HG02938 (cell line): ENCODE results near the gene FGD4.
A peak's percentile ranks its signal among the peaks of the same experiment; 100 is the strongest.

Experiments used
- ATAC-seq: cut with Tn5 transposase; IDR thresholded peaks from one replicate; pipeline ENCODE4 v1.9.1; 2021; ENCODE audit warnings: mild to moderate bottlenecking, moderate library complexity; ENCODE audit not compliant: unreplicated experiment

FGD4 gene

DNA sequence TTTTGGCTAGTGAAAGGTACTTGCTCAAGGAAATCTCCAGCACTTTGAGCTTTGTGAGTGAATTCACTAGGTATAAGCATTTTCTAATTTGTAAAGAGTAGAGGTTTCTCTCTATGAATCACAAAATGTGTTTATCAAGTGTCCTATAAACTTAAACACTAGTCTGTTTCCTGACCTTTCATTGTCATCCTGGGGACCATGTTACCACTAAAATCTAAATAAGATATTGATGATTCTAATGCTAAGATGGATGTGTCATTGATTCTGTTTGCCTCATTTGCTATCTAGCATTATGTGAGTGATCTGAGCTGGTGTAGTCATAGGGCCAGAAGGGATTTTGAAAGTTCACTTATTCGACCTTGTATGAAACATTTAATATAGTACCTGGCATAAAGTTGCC, 199.3 kb downstream of the FGD4 start:
- no peak for ATAC-seq

DNA sequence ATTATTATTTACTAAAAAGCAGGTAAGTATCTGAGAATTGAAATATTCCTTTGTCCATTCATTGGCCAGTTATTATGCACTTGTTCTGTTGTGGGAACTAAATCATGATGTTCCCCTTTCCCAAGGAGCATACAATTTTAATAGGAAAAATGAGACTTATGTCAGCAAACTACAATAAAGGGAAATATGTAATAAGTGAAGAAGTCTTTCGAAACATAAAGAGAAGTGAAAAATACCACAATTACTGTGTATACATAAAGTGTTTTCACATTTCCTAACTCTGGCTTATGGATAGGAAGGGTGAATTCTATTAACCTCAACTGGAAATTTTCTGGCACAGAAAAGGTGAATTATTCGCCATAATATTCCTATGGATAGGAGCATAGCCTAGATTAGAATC, 201.3 kb downstream of the FGD4 start:
- ATAC-seq = no peak

DNA sequence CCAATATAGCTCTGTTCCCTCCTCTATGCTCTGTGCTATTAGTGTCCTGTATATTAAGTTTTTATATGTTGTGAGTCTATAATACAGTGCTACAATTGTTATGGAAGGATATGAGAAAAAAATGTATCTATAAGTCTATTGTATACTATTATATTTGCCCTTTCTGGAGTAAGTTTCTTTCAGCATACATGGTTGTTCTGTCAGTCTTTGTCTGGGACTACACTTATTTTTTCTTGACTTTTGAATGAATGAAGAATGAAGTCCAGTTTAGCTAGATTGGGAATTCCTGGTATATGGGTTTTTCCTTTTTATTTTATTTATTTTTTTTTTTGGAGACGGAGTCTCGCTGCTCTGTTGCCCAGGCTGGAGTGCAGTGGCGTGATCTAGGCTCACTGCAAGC, 203.7 kb downstream of the FGD4 start:
- ATAC-seq = no peak

DNA sequence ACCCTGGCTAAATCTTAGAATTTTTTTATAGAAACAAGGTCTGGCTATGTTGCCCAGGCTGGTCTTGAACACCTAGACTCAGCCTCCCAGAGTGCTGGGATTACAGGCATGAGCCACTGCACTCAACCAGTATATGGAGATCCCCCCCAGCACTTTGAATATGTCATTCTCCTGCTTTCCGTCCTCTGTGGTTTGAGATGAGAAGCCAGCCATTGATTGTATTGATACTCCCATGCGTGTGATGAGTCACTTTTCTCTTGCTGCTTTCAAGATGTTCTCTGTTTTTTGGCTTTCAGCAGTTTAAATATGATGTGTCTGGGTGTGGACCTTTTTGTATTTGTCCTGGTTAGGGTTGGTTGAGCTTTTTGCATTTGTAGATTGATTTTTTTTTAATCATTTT, 204.5 kb downstream of the FGD4 start:
- ATAC-seq = peak; percentile 90

DNA sequence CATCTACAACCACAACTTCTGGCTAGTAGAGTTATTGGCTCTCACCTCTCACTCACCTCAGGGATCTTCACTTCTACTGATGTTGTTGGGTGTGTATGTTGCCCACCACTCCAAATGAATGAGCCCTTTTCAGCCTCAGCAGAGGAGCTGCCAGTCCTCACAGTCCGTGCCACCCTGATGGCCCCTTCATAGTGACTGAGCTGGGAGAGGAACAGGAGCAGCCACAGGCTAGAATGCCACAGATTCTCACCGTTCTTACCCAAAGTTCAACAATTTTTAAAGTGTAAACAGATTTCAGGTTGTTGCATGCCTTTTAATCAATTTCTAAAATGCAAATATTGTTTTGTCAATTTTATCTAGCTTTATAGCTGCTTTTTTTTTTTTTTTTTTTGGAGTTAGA, 205.2 kb downstream of the FGD4 start:
- ATAC-seq = no peak

DNA sequence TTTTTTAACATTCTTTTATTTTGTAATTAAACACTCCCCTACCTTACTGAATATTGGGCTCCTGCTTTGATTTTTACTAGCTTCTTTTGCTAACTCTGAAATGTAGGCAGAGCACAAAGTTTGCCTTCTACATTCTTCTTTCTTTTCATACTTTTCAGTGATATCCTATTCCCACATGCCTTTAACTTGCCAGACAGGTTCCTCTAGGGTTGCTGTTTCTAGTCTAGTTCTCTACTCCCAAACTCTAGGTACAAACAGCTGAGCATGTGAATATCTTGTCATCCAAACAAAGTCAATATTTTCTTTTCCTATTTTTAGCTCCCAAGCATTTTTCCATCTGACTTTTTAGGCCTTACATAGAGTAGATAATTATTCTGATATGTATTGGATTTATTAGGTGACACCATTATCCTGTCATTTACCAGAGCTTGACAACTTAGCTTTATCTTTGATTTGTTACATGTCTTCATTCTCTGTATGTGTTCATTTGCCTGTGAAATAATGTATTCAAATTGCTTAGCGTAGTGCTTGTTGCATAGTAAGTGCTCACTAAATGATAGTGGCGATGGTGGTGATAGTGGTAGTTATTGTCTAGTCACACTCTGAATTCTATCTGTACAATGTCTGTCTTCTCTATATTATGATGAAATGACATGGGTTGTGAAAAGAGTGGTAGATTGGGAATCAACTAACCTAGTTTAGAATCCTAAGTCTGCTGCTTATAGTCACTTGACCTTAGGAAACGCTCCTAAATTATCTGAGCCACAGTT, 206.2 kb downstream of the FGD4 start:
- no peak for ATAC-seq

DNA sequence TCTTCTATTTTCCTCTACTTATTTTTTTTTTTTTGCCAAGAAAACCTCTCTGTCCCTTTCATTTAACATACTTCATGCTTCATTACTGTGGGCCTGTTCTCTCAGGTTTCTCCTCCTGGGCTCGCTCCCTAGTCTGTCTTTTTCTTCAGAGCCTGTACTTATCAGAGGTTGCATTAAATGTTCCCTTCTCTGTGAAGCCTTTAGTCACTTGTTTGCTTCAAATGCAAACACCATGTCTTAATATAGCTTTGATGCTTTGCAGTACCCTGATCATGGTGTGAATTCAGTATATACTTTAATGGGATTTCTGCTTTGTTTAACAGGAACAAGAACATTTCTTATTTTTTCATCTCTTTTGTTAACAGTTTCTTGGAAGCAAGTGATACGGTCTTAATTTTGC, 207.1 kb downstream of the FGD4 start:
- ATAC-seq = no peak

DNA sequence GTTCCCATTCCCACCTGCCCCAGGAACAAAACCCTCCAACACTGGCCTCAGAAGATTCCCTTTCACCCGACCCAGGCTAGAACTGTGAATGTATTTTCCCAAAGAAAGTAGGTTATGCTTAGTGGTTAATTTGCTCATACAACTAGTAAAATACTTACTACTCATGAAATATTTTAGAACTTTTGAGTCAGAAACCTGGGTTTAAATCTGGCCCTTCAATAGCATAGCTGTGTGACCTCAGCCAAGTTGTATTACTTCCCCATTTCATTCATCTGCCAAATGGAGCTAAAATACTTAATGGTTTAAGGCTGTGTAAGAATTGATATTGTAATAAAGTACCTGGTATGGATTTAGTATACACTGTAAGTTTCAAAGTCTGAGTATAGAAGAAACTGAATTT, 210.6 kb downstream of the FGD4 start:
- peak; percentile 58 for ATAC-seq

DNA sequence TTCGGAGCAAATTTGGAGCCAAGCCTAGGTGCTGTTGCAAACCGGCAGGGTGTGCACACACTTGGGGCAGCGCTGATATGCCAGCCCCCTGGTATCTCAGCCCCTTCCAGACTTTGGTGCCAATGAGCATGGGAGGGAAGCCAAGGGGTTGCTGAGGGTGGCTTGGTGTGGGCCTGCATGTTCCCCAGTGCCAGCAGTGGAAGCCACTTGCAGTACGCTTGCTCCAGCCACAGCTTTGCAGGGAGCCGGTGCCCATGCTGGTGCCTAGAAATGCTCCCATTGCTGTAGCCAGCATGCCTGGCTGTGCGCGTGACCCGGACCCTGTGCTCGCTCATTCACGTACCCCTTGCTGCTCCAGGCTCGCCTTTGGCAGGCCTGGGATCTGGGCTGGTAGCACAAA, 212.6 kb downstream of the FGD4 start:
- ATAC-seq = no peak

DNA sequence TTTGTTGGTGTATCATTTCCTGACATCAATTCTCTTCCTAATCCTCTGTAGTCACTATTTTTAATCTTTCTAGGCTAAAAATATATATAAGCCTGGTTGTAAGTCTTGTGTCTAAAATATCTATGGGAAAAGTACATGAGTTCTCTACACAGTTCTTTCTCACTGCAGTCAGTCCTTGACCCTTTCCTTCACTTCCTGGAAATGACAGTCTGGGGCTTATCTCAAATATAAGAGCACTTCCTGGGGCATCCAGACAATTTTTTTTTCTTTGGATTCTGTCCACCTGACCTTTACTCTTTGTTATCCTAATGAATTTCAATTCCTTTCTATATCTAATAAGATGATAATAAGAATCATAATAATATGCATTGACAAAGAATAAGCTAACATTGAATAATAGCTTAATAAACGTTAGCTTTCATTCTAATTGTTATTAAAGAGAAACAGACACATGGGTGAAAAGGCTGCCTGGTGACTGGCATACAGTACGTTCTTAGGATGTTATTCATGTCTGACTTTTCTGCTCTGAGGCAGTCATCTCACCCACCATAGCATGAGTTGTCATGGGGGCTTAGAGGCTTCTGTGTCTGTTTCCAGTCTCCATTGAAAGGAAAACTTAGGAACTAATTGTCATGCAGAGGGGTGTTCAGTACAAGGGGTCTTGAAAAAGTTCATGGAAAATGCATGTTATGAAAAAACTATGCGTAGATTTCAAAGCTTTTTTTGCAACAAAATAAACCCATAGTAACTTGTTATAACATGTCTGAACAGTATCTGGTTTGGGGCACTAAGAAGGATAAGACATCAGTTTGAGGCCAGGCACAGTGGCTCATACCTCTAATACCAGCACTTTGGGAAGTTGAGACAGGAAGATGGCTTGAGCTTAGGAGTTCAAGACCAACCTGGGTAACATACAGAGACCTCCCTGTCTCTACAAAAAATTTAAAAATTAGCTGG, 213.6 kb downstream of the FGD4 start:
- ATAC-seq = no peak

DNA sequence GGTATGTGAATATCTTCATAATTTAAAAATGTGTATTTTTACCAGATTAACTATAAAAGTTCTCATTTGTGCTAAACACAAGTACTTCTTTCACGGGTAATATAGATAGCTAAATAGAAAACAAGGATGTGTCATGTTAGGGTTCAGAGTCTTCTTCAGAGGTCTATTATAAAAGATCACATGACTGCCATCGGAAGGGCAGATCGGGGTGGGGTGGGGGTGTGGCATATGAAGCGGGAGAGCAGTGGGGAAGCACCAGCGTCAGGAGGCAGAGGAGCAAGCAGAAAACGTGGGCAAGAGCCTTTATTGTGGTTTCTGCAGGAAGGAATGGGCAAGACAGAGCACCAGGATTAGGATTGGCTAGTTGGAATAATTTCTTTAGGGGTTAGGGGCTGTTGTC, 216.1 kb downstream of the FGD4 start:
- no peak for ATAC-seq

DNA sequence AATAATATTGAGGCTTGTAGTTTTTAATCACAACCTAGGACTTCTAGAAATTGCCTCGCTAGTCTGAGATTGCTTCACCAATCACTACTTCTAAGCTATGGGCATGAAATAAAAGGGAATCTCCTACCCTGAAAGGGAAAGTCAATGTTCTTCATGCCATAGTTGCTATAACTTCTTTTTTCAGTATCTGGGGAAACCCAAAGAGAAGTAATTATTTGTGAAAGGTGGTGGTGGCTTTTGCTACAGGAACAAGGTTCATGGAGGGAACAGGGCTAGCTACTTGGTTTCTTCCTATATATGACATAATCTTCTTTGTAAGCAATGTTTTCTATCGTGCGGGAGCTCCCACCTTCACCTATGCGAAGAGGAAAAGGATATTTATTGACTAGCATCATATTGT, 218.2 kb downstream of the FGD4 start:
- no peak for ATAC-seq

DNA sequence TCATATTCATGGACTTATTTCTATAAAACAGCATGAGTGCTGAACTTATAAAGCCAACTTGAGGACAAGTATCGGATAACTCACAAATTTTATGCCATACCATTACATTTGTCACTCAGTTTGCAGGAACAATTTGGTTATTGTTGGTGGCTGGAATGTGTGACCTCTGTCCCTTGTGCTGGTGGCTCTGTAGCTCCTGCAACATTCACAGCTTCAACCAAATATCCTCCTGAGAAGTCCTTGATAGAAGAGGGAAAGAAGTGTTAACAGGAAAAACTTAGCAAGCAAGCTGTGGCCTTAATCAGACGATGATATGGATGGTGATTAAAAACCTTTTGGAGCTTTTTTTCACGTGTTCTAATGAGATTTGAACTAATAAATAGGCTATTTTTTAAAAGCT, 218.8 kb downstream of the FGD4 start:
- no peak for ATAC-seq

DNA sequence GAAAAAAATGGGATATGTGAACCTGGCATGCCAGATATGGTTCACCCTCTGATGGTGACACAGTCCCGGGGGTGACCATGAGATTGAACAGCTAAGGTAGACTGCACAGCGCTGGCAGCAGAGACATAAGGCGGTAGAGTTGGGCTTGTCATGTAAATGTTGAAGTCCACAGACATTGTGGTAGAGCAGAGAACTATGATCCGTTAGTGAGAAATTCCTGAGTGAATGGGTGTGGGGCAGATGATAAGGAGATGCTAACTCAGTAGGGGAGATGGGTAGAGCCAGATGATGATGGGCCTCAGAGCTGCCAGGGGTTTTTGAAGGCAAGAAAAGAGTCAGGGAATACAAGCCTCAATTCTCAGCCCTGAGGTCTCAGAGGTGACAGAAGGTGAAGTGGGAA, 228.6 kb downstream of the FGD4 start:
- no peak for ATAC-seq

DNA sequence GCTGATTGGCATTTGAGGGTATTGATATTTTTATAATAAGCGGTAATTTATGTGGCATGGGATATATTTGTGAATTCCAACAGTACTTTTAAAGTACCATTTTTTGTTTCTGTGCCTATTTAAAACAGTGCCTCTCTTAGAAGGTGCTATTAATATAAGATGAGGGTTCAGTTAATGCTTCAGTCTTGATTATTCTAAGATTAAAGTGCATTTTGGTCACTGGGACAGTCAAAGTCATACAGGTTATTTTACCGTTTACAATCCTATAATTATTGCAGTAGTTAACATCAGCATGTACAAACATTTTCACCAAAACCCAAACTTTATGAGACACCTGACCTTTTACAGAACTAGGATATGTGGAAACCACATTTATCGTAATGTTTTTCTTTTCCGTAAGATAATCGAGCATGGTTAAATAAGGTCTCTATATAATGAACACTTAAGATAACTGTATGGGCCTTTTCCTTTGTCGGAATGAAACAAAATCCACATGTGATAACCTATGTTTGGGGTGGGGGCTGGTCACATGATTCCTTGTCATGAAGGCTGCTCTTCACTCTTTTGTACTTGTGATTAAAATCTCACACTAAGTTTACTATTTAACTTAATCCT, 242.0 kb downstream of the FGD4 start:
- ATAC-seq = no peak

DNA sequence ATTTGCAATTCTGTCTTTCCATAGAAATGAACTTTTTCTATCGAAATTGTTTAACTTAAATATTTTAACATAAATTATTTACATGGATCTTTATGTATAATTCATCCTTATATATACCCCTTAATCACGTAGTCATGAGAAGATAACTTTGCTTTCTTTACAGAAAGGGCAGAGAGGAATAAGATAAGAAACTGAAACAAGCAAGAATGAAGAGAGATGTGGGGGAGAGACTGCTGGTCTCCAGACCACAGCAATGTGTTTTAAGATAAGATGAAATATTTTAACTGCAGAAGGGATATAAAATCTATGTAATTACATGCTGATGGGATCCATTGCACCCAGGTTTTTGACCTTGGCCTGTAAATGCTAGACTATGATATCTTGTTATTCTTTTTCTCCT, 245.1 kb downstream of the FGD4 start:
- no peak for ATAC-seq

DNA sequence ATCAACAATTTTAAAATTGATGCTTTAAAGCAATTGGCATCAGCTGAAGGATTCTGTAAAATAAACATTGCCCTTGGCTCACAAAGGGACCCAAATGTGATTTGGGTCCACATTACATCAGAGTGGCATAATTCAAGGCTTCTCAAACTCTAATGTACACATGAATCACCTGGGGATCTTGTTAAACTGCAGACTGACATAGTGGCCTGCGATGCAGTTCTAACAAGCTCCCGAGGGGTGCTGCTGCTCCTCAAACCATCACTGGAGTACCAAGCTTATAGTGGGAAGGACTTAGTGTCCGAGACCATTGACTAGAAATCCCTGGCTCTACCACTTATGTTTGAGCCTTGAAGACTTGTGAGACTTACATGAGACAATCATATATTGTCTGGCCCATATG, 247.9 kb downstream of the FGD4 start:
- no peak for ATAC-seq

DNA sequence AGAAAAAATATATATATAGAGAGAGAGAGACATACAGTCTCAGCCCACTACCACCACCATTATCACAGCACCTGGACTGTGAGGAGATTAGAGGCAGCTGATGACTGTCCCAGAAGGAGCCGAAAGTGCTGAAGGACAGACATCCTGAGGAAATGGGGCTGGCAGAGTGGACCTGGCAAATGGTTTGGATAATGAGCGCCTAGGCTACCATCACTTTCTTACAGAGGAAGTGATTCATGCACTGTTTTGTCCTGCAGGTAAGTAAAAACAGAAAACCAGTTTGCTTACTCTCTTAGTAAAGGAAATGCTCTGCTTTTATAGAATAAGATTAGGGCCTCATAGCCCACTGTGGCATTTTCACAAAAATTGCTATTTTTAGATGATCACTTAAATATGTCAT, 251.2 kb downstream of the FGD4 start:
- no peak for ATAC-seq

DNA sequence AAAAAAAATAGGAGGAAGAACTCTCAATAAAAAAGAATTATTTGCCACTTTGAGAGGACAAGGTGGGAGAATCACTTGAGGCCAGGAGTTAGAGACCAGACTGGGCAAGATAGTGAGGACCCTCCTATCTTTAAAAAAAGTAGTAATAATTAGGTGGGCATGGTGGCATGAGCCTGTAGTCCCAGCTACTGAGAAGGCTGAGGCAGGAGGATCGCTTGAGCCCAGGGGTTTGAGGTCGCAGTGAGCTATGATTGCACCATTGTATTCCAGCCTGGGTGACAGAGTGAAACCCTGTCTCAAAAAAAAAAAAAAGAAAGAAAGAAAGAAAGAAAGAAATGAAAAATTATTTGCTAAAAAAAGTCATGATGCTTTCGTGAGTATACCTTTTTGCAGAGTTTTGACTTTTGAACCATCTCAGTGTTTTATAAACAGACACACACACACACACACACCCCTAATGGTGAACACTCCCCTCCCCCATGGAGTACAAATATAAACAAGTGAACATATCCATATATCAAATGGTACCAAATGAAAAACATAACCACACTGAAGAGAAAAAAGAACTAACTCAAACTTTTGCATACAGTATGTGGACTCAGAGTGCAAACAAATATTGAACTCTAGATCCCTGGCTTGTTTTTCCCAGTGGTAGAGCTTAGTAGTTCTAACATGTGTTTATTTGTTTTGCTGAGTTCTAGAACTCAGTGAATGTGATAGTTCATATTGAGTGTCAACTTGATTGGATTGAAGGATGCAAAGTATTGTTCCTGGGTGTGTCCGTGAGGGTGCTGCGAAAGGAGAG, 252.0 kb downstream of the FGD4 start:
- ATAC-seq = no peak

DNA sequence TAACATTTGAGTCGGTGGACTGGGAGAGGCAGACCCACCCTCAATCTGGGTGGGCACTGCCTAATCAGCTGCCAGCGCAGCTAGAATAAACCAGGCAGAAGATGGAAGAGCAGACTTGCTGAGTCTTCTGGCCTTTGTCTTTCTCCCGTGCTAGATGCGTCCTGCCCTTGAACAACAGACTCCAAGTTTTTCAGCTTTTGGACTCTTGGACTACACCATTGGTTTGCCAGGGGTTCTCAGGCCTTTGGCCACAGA, 252.5 kb downstream of the FGD4 start:
- ATAC-seq = no peak

DNA sequence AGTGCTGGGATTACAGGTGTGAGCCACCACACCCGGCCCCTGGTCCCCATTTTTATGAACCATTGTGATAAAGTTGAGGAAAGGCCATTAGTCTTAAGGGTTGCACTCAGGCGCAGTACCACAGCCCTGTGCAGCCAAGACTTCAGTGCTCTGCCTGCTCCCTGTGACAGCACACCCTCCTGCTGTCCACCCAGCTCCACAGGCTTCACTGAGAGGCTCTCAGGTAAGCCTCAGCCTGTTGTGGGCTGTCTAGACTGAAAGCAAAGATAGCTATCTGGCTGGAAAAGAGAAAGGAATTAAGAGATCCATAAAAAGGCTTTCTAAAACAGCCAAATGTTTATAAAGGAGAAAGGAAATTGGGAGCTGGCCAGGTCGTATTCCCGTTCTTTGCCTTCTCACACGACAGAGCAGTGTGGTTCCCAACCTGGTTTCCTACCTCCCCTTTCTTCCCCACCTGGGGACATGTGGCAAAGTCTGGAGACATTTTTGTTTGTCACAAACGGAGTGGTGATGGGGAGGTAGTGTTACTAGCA, 260.6 kb downstream of the FGD4 start:
- ATAC-seq = no peak
